ENCODE results near the gene UFD1. TPM values are rescaled to one million over a fixed set of nuclear protein-coding genes. Genes with fewer than 3 reads are reported as not detected.

UFD1 gene
- total RNA-seq, 1 experiment from 2014 or later = 74.4 TPM

GRCh38 chr22:19410941-19411689, 67.9 kb downstream of the UFD1 start:
- H4K91ac ChIP-seq (ENCODE audit: insufficient read length, low read depth, low read length) = no peak overlapping the region
- H3K9me3 ChIP-seq (ENCODE audit: control insufficient read depth, low read depth, low read length) = no peaks in the 10 kb centered on the region
- H3K56ac ChIP-seq (ENCODE audit: insufficient read length, low read depth, low read length) = no peak overlapping the region
- no peak for TF ChIP-seq CTCF (conservative IDR thresholded peaks at IDR 0.05)
- H4K20me1 ChIP-seq (ENCODE audit: control insufficient read depth, insufficient read depth, insufficient read length) = no peaks in the 10 kb centered on the region
- no peaks in the 10 kb centered on the region for H3K27me3 ChIP-seq (ENCODE audit: insufficient read depth, low read length)
- no CpG with 5 or more reads among the region's 6 CpGs for whole genome bisulfite sequencing (ENCODE audit: extremely low coverage, insufficient read length, low lambda C conversion rate)
- no peak overlapping the region for H2AFZ ChIP-seq (ENCODE audit: low read length)
- no peak overlapping the region for H3K4me2 ChIP-seq (ENCODE audit: insufficient read depth, insufficient read length, low read length)
- no peak overlapping the region for H2BK12ac ChIP-seq (ENCODE audit: insufficient read length, low read depth, low read length)
- no peak overlapping the region for H2BK20ac ChIP-seq (ENCODE audit: low read depth, low read length, poor library complexity, severe bottlenecking)
- H3K4me1 Mint-ChIP-seq = peaks cover 4 to 12% of the 10 kb centered on the region in 2 experiments
- H3K9me3 Mint-ChIP-seq = no peaks in the 10 kb centered on the region
- no peak overlapping the region for H3K18ac ChIP-seq (ENCODE audit: insufficient read length, low read depth, low read length)
- H3K79me1 ChIP-seq (ENCODE audit: insufficient read depth, low read depth, low read length, poor library complexity, severe bottlenecking) = peaks cover 2% of the 10 kb centered on the region
- no peak overlapping the region for H4K8ac ChIP-seq (replicated peaks; ENCODE audit: insufficient read length, low read depth, low read length)
- DNase-seq = no peak
- H3K27ac Mint-ChIP-seq = peak overlapping the region in 1 of 3 experiments; percentile 59; a peak in 1 of 7 replicates
- no peak overlapping the region for H4K5ac ChIP-seq (ENCODE audit: insufficient read length, low read depth, low read length)
- no peaks in the 10 kb centered on the region for H3K23me2 ChIP-seq (ENCODE audit: insufficient read length, low read depth, low read length, poor library complexity, severe bottlenecking)
- H3K27me3 Mint-ChIP-seq (ENCODE audit: low read depth) = no peaks in the 10 kb centered on the region
- no peak overlapping the region for H2BK15ac ChIP-seq (ENCODE audit: low read depth, low read length)
- peaks cover 25 to 42% (median 35%) of the 10 kb centered on the region in 3 experiments; a peak in 6 of 7 replicates for H3K36me3 Mint-ChIP-seq (ENCODE audit: insufficient read depth in 1 of 3, low read depth in 3 of 3)
- no peak overlapping the region for H3K23ac ChIP-seq (ENCODE audit: insufficient read length, low read depth, low read length)
- no peak overlapping the region for H3T11ph ChIP-seq (ENCODE audit: low read length)
- H2BK120ac ChIP-seq (ENCODE audit: low read depth, low read length, poor library complexity, severe bottlenecking) = no peak overlapping the region
- H3K14ac ChIP-seq (ENCODE audit: insufficient read depth, low read length) = no peak overlapping the region
- H3K4me3 Mint-ChIP-seq = no peak overlapping the region
- no peak overlapping the region for H2AK5ac ChIP-seq (ENCODE audit: insufficient read length, low read length)
- H3K9ac ChIP-seq (ENCODE audit: extremely low read depth, insufficient read length, low read length) = no peak overlapping the region
- H3K4ac ChIP-seq (ENCODE audit: low read depth, low read length) = no peak overlapping the region
- no peak overlapping the region for H2BK5ac ChIP-seq (ENCODE audit: insufficient read length, low read length)
- H3K79me2 ChIP-seq (ENCODE audit: insufficient read depth, low read length) = peaks cover 11% of the 10 kb centered on the region; the same call in 1 of the 2 replicates
- no peak overlapping the region for H3K27ac ChIP-seq (ENCODE audit: insufficient read length, low read depth, low read length)
- no peaks in the 10 kb centered on the region for H3K4me1 ChIP-seq (ENCODE audit: insufficient read depth, low read length)

Data from H9 (cell line).